Measurements from ENCODE around the gene PPP5C.
A peak's percentile ranks its signal among the peaks of the same experiment; 100 is the strongest.
"Not testable (repeated sequence)": the region's sequence is repeated elsewhere in the genome, so short reads cannot be mapped to it uniquely, and the experiment has no call there.

Gene PPP5C

GRCh38 chr19:46346821-46347571 lies at the start of gene PPP5C:
TSS of gene PPP5C (plus strand) at chr19:46347087. CDS start at chr19:46347097, 10 bp downstream.
- peak; percentile 85 for DNase-seq

GRCh38 chr19:46297700-46298478 lies 49.0 kb upstream of the PPP5C start:
- no peak for DNase-seq

- DNase-seq, result no peak
Observed at GRCh38 chr19:46298479-46299003, 48.3 kb upstream of the PPP5C start.

GRCh38 chr19:46299004-46299509 lies 47.8 kb upstream of the PPP5C start:
- no peak for DNase-seq

GRCh38 chr19:46299695-46300094 lies 47.2 kb upstream of the PPP5C start:
- no peak for DNase-seq

DNA sequence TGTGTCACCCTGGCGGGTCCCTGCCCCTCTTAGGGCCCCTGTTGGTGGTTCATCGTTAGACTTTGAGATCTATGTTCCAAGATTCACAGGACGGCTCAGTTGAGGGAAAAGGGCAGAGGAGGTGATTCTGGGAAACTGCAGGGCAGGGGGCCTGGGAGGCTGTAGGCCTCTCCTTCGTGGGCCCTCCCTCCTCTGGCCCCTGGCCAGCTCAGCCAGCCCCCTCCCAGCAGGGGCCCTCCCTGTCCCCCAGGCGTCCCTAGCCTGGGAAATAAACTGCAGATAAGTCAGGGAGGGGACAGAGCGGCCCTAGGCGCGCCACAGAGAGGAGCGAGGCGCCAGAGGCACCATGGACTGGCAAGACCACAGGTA lies 43.6 kb upstream of the PPP5C start:
- no peak for DNase-seq

DNA sequence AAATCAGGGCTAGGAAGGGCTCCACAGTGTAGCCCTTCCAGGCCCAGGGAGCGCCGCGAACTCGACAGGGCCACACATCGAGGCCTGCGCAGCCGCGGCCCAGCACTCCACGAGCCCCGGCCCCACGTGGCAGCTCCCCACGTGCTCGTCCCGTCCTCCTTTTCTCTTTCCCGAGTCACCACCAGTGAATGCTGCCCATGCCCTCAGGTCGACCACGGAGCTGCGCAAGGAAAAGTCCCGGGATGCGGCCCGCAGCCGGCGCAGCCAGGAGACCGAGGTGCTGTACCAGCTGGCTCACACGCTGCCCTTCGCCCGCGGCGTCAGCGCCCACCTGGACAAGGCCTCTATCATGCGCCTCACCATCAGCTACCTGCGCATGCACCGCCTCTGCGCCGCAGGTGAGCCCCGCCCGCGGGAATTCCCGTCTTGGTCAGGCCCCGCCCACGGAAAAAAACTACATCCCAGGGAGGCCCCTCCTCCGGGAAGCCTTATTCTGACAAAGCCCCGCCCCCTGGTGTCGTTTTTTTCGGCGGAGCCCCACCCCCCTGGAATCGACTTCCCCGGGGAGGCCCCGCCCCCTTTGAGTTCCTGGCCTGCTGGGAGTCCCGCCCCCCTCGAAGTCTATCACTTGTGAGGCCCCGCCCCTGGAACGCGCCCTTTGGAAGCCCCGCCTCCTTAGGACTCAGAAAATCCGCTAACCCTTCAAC lies 43.0 kb upstream of the PPP5C start:
- no peak for DNase-seq

DNA sequence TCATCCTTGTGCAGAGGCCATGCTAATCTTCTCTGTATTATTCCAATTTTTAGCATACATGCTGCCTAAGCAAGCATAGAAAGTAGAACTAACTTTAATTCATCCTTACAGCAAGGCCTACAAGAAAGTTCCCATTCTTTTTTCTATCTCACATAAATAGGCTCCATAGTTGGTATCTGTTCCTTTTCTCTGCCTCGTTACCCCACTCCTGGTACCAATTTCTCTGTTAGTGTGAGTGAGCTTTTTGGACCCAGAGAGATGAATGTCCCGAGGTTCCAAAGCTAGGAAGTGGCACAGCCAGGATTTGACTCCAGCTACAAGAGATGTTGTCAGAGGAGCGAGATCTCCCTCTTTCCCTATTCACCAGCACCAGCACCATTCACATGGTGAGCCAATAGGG lies 40.4 kb upstream of the PPP5C start:
- no peak for DNase-seq

- no peak for DNase-seq
Observed at GRCh38 chr19:46308510-46308909, 38.4 kb upstream of the PPP5C start.

- no peak for DNase-seq
Observed at GRCh38 chr19:46309056-46309455, 37.8 kb upstream of the PPP5C start.

GRCh38 chr19:46311444-46311843 lies 35.4 kb upstream of the PPP5C start:
- DNase-seq, result no peak

DNA sequence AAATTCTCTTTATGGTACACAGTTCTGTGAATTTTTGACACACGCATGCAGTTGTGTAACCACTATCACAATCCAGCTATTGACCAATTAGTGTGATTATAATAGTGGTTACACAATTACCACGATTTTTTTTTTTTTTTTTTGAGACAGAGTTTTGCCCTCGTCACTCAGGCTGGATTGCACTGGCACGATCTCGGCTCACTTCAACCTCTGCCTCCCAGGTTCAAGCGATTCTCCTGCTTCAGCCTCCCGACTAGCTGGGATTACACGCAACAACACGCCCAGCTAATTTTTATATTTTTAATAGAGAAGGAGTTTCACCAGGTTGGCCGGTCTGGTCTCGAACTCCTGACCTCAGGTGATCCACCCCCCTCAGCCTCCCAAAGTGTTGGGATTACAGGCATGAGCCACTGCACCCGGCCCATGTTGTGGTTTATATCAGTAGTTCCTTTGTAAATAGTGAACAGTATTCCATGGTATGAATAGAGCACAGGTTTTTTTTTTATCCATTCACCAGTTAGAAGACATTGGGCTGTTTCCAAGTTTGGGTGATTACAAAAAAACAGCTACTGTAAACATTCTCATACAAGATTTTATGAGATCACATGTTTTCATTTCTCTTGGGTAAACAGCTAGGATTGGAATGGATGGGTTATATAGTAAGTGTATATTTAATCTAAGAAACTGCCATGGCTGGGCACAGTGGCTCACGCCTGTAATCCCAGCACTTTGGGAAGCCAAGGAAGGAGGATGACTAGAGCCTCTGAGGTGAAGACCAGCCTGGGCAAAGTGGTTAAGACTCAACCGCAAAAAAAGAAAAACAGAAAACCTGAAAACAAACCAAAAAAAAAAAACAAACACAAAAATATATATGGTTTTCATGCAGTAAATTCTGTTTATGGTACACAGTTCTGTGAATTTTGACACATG lies 33.1 kb upstream of the PPP5C start:
- DNase-seq, result not testable (repeated sequence)

- no peak for DNase-seq
Observed at GRCh38 chr19:46317339-46317738, 29.5 kb upstream of the PPP5C start.

- DNase-seq, result no peak
Observed at GRCh38 chr19:46319613-46320012, 27.3 kb upstream of the PPP5C start.

GRCh38 chr19:46320559-46320958 lies 26.3 kb upstream of the PPP5C start:
- DNase-seq, result no peak

DNA sequence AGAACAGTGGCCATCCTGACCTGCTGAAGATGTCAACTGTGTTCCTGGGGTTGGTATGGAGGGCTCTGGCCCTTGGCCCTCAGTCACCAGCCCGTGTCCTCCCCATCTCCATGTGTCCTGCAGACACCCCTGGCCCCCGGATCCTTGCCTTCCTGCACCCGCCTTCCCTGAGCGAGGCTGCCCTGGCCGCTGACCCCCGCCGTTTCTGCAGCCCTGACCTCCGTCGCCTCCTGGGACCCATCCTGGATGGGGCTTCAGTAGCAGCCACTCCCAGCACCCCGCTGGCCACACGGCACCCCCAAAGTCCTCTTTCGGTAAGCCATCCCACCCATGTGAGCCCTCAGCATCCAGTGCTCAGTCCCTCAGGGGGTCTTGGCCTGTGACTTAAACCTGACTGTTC lies 25.2 kb upstream of the PPP5C start:
- no peak for DNase-seq

DNA sequence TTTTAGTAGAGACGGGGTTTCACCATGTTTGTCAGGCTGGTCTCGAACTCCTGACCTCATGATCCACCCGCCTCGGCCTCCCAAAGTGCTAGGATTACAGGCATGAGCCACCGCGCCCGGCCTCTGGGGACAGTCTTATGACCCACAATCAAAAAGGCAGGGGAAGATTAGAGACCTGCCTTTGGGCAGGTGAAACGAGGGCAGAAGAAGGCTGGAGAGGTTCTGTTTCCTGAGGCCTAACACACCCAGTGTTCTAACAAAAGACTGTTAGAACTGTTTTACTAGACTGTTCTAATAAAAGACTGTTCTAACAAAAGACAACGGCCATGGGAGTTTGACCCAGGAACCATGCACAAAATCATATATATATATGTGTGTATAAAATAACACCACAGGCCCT lies 23.7 kb upstream of the PPP5C start:
- DNase-seq, result not testable (repeated sequence)

DNA sequence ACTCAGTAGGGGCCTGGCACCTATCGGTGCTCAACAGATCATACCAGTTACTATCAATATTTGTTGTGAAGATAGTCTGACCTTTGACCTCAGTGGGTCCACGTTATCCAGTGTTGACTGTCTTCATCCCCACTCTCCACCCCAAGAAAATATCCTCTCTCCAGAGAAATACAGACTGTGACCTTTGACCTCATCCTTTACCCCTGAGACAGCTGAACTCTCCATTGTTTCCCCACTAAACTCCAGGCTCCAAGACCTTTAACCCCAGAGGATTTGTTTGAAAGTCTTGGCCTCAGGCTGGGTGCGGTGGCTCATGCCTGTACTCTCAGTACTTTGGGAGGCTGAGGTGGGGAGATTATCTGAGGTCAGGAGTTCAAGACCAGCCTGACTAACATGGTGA lies 22.6 kb upstream of the PPP5C start:
- DNase-seq, result no peak

DNA sequence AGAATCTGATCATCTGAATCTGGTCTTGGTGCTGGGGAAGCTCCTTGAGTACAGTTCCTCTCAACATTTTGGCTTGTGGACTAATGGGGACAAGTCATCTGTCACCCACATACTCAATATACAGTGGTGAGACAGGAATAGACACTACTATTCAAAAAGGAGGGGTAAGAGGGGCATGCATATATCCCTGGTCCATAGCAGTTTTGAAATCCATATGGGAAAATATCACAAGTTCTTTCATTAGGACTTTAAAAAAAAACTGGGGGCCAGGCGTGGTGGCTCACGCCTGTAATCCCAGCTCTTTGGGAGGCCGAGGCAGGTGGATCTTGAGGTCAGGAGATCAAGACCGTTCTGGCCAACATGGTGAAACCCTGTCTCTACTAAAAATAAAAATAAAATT lies 20.3 kb upstream of the PPP5C start:
- DNase-seq, result no peak

GRCh38 chr19:46328079-46328478 lies 18.8 kb upstream of the PPP5C start:
- no peak for DNase-seq

GRCh38 chr19:46330319-46330918 lies 16.5 kb upstream of the PPP5C start:
- no peak for DNase-seq

- no peak for DNase-seq
Observed at GRCh38 chr19:46337487-46337886, 9.4 kb upstream of the PPP5C start.
